Right lung (tissue), 5 donors: ENCODE data around the gene CBX2. TPM values are rescaled to one million over a fixed set of nuclear protein-coding genes. Genes with fewer than 3 reads are reported as not detected.
"Not testable (repeated sequence)": the region's sequence is repeated elsewhere in the genome, so short reads cannot be mapped to it uniquely, and the experiment has no call there.

Experiments
- DNase-seq, 2 donors: peaks; one replicate each; pipeline ENCODE4 v3.0.0-alpha.2; 2013
- polyA plus RNA-seq, 5 donors: library from polyadenylated mRNA; unstranded; fragments of 120-200 nt; gene quantifications; one replicate each; pipeline versions ENCODE4 v1.2.1 to v1.2.3, GENCODE V29; 2013; ENCODE audit warnings: inconsistent platforms in 1 of 5, low replicate concordance in 1 of 5; ENCODE audit not compliant: insufficient read length in 5 of 5, insufficient read depth in 1 of 5

Gene CBX2
- polyA plus RNA-seq, 5 donors = 20.1 to 31.7 (median 25.8) TPM

DNA sequence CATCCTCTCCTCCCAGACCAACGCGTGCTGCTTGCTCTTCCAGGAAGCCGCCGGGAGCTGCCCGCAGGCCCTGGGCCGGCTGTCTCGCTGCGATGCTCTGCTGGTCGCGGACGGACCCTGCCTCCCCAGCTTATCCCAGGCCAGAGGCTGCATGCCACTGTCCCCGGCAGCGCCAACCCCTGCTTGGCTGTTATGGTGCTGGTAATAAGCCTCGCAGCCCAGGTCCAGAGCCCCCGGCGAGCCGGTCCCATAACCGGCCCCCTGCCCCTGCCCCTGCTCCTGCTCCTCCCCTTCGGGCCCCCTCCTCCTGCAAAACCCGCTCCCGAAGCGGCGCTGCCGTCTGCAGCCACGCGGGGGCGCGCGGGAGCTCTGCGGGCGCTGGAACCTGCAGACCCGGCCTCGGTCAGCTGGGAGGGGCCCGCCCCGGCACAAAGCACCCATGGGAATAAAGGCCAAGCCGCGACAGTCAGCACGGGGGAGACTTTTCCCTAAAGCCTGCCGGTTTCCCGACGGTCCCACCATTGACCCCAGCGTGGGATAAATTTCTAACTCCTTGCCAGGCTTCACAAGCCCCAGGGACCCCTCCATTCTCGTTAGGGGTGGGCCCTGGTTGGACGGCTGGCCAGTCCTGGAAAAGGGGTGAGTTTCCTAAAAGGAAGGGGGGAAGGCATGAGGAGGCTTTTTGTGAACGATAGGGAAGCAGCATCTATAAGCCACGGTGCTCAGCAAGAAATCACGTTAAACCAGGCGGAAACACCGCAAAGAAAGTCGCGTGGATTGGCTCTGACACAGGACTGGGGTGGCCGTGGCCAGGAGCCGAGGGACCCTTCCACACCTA lies 36.0 kb upstream of the CBX2 start:
- peak; percentile 60 to 64 for DNase-seq

DNA sequence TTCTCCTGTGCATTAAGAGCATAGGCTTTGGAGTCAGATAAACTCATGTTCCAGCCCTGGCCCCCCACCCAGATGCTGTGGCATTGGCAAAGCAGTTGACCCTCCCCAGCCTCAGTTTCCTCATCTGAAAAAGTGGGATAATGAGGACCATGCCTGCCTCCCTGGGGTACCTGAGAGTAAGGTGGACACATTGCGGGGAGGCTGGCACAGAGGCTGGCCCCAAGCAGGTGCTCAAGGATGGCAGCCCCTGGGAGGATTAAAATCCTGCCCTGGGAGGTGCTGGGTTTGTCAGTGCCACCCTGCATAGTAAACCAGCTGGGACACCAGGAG lies 35.4 kb upstream of the CBX2 start:
- DNase-seq = no peak

DNA sequence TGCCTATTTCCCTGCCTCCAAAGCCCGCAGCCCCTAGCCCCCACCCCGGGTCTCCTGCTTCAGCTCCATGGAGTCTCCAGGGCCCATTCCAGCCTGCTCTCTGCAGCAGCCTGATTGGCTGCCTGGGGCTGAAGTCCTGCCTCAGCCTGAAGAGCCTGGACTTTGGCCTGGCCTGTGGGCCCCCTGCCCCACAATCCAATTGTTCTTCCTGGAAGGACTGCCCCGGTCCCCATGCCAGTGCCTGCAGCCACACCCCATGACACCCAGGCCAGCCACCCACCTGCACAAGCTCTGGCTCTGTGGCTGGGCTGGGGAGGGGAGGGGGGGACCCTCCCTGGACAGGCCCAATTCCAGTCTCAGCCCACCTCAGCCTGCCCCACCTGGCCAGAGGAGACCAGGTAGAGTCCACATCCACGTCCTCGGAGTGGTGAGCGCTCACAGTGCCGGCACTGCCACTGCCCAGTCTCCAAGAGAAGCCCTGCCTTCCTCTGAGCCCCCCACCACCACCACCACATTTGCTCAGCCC lies 34.9 kb upstream of the CBX2 start:
- DNase-seq = no peak

DNA sequence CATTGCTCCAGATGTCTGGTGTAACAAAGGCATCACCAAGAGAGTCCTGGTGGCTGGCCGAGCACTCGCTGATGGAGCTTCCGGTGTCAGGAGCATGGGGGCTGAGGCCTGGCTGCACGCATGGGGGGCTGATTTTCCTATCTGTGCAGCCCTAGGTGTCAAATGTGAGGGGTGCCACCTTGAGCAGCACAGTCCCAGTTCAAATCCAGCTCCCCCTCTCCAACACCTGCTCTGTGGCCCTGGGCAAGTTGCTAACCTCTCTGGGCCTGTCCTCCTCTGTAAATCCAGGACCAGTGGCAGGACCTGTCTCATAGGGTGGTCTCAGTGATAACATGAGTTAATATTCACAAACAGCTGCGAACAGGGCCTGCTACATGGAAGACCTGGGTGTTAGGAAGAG lies 34.3 kb upstream of the CBX2 start:
- DNase-seq = no peak

DNA sequence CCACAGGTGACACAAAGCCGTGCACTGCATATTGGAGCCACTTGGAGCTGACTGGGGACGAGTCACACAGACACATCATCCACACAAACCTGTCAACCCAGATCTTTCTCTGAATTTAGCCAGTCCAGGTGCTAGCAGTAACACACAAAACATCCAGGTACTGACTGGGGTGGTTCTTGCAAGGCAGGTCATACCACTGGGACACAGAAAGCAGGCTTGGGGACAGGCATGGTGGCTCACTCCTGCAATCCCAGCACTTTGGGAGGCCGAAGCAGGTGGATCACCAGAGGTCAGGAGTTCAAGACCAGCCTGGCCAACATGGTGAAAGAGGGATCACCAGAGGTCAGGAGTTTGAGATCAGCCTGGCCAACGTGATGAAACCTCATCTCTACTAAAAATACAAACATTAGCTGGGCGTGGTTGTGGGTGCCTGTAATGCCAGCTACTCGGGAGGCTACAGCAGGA lies 32.3 kb upstream of the CBX2 start:
- no peak for DNase-seq

DNA sequence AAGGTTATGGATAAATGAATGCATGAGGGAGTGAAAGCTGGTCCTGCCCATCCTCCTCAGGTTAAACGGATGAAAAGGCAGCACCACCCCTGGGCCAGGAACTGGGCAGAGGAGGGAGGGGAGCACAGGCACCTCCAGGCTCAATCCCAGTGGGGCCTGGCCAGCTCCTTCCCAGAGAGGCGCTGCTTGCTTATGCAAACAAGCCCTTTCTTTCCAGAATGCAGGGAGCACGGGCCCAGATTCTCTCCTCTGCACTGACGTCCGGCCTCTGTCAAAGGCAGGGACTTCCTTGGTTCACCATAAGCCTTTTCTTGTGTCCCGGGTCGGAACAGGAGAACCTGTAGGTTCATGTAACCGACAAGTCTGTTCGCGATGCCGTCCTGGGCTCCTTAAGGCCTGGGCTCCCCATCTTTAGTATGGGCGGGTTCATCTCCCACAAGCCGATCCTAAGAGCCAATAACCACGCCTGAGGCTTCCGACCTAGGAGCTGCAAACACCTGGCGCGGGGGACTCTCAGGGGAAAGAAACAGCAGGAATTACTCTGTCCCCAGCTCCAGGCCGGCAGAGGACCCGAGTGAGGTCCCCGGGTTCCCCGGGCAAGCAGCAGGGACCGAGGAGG lies 30.9 kb upstream of the CBX2 start:
- no peak for DNase-seq

DNA sequence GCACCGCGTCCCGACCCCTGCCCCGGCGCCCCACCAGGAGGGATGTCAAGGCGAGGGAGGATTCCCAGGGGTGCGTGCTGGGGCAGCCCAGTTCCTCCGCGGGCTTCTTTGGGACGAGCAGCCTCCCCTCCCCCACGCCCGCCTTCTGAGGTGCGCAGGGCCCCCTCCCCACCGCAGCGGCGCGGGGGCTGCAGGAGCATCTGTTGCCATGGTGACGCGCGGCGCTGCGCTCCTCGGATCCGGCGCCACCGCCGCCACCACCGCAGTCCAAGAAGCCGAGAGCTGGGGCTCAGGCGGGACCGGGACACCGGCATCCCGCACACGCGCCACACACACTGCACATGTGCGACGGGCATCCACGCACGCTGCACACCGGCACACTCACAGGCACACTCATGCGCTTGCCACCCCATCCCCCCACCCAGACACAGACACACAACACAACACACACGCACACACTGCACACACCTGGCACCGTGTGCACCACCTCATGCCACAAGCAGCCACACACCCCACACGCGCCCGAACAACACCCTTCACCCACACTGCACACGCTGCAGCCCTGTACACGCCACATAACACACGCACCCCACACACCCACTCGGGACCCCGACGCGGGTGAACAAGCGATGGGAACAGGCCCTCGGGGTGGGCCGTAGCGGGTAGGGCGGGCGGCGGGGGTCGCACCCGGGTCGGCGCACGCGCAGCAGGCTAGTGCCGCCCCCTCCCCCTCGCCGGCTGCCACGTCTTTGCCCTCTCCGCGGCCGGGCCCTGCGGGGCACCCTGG lies 30.2 kb upstream of the CBX2 start:
- no peak for DNase-seq

DNA sequence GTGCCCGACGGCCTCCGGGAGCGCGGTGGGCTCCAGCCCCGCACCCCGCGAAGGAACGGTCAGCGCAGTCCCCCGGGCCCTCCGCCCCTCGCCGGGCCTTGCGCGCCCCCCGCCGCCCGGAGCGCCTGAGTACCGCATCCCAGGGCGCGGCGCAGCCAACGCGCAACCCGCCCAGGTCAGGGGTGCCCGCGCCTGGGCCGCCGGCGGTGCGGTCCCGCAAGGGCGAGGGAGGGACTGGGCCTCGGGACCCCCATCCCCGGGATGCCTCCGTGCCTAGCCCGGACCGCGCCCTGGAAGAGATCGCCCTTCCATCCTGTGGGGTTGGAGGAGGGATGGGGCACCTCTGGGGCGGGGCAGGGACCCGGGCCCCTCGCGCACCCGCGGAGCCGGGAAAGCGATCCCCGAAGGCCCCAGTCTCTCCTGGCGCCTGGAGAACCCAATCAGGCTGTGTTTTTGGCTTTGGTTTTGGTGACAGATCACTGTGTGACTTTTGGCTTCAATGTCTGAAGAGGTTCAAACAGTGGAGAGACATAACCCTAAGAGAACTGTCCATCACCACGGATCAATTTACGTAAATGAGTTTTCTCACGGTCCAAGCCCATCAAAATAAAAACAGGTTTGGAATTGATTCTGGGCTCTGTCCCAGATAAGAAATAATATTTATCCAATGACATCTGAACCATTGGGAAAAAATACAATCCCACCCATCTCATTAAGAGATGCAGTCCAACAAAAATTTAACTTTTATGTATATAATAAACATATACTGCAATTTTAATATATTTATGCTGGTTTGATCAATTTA lies 29.5 kb upstream of the CBX2 start:
- DNase-seq = no peak

DNA sequence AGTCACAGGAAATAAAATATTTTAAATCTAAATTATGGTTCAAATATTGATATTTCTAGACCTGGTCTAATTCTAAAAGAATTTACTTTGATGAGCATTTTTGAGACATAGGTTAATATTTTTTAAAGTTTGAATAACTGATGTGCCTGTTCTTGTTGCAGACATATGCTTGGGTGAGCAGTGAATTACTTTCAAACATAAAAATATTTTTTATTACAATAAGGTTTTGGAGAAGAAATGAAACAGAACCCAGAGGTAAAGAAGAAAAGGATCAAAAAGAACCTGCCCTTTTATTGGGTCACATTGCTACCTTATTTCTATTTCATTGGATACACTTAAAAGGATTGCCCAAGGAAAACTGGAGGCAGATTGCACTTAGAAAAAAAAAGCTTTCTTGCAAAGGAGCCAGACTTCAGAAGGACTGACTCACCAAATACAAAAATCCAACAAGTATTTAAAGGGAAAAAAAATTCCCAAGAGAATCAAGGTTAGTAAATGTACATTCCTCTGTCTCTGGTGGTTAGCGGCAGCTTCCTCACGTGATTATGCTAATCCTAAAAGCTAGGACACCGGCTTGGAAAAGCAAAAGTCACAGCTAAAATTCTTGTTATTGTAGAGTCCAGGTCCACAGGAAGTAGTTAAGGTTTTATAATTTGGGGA lies 28.7 kb upstream of the CBX2 start:
- no peak for DNase-seq

DNA sequence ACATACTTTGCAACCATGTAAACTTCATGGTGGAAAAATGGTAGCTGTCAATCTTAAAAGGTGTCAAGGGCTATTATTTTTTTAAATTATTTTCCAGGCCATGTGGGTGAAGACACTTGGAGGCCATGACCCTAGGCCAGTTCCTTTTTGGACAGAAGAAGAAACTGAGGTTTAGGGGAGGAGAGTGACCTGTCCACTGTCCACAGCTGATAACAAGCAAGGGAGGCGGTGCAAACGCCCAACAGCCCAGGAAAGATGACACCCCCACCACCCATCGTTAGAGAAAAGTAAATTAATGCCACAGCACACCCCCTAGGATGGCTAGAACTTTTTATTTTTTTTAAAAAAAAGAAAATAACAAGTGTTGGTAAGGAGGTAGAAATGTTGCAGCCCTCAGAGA lies 28.0 kb upstream of the CBX2 start:
- no peak for DNase-seq

DNA sequence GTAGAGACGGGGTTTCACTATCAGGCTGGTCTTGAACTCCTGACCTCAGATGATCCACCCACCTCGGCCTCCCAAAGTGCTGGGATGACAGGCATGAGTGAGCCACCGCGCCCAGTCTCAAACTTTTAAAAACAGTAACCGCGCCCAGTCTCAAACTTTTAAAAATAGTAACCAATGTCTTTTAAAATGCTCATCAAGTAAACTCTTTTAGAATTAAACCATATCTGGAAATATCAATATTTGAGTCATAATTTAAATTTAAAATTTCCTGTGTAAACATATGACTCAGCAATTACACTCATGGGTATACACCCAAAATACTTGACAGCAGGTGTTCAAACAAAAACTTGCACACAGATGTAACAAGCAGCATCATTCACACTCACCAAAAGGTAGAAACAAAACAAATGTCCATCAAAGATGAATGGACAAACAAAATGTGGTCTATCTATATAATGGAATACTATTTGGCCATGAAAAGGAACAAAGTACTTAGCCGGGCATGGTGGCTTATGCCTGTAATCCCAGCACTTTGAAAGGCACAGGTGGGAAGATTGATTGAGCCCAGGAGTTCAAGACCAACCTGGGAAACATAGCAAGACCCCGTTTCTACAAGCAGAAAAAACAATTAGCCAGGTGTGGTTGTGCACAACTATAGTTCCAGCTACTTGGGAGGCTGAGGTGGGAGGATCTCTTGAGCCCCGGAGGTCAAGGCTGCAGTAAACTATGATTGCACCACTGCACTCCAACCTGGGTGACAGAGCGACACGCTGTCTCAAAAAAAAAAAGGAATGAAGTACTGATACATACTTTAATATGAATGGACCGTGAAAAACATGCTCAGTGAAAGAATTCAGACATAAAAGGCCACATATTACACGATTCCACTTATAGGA lies 27.1 kb upstream of the CBX2 start:
- no peak for DNase-seq

DNA sequence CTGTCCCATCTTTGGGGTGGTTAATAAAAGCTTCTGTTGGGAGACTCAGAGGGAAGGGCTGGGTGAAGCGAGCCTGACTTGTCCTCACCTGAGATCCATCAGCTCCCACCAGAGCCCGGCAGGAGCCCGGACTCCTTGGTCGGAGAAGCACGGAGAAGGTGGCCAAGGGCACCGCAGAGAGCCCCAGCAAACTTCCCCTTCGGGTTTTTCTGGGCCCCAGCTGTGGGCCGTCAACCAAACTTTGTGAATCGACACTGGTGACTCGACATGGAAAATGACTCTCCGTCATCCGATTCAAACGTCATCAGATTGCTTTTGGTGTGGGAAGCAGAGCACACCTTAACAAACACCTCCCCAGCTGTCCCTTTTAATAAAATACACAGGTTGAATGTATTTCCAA lies 25.8 kb upstream of the CBX2 start:
- no peak for DNase-seq

DNA sequence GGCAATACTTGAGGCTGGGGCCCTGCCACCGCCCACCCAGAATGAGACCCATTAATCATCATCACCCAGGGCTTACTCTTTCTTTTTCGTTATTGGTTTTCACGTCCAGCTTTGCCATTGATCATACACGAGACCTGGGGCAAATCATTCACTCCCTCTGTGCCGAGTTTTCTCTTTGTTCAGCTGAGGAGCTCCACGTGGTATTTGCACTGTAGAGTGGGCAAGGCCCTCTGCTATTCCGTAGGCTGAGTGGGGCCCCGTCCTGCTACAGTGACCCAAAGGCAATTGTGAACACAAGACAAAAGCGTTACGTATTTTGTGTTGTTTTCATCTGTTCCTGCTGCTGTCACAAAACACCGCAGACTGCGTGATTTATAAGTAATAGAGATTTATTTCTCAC lies 23.6 kb upstream of the CBX2 start:
- no peak for DNase-seq

DNA sequence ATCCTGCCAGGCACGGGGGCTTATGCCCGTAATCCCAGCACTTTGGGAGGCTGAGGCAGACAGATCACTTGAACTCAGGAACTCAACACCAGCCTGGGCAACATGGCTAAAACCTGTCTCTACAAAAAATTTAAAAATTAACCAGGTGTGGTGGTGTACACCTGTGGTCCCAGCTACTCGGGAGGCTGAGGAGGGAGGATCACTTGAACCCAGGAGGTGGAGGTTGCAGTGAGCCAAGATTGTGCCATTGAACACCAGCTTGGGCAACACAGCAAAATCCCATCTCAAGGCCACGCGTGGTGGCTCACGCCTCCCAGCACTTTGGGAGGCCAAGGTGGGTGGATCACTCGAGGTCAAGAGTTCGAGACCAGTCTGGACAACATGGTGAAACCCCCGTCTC lies 23.0 kb upstream of the CBX2 start:
- not testable (repeated sequence) for DNase-seq

DNA sequence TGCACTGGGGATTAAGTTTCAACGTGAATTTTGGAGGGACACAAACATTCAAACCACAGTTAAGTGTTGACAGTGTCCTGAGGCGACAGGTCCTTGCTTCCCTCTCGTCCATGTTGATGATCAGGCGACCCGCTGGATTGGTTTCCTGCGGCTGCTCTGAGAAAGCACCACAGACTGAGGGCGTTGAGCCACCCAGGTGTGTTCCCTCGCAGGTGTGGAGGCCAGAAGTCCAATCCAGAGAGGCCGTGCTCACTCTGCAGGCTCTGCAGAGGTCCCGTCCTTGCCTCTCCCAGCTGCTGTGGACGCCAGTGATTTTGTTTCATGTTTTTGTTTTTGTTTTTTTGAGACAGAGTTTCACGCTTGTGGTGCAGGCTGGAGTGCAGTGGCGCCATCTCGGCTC lies 22.4 kb upstream of the CBX2 start:
- no peak for DNase-seq

DNA sequence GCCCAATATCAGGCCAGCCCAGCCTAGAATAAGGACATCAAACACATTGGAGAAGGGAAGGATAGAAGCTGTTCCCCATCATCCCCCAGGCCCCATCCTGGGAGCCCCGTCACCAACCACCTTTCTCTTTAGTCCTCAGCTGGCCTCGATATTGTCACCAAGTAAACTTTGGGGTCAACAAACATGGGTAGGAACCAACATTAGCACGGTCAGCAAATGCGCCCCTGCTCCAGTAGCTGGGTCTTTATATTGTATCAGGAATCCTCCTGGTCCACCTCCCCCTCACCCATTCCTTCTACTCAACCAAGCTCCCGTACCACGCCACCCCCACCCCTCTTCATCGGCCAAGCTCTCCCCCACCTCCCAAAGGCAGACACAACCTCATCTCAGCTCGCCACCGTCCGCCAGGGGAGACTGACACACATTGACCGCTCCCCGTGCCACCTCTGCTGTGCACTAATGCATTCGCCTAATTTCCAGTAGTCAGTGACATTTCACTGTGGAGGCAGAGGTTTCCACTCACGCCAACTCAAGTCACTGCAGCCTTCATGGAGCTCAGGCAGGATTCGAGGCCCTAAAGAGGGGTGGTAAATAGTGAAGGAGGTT lies 20.7 kb upstream of the CBX2 start:
- DNase-seq = no peak

DNA sequence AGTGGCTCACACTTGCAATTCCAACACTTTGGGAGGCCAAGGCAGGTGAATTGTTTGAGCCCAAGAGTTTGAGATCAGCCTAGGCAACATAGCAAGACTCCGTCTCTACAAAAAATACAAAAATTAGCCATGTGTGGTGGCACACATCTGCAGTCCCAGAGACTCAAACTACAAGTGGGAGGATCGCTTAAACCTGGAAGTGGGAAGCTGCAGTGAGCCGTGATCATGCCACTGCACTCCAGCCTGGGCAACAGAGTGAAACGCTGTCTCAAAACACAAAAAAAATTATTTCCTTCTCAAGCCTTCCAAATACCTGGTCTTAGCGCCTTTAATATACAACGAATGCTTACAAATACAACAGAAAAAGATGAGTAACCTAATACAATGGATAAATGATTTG lies 19.7 kb upstream of the CBX2 start:
- DNase-seq = no peak

DNA sequence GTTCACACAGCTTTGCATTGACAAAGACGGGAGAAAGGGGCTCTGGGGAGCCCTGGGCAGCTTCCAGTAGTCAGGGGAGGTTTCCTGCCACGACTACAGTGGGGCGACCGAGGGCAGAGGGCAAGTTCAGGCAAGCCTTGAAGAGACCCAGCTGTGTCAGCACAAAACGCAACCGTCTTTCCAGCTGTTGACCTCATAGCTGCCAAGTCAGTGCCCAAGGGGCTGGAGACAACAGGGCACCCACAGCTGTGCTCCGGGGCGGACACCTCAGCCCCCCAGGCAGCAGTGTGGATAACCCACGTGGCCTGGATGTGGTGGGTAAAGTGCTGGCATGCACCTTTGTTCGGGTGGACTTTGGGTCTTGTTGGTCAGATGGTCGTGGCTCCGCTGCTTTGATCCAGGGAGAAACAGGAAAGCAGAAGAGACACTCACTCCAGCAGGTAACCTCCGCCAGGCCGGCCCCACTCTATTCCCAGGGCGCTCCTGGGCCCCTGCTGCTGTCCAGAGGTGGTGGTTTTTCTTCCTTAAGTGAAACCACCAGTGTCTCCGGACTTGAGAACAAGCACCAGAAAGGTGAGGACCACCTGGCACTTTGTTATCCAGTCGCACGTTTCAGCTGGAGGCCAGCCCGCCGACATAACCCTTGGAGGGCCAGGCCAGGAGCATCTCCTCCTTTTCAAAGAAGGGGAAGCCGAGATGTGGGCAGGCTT lies 17.6 kb upstream of the CBX2 start:
- DNase-seq = no peak
